K562 (cell line): ENCODE results near the gene FILIP1L. TPM values are rescaled to one million over a fixed set of nuclear protein-coding genes. Genes with fewer than 3 reads are reported as not detected.
A peak's percentile ranks its signal among the peaks of the same experiment; 100 is the strongest.

Source experiments
- ATAC-seq: fragments of 200-7000 bp; cut with Tn5 transposase; 3 replicates; pipeline ENCODE4 v1.9.1; 2020; ENCODE audit warnings: moderate library complexity
- BruUV-seq: library from RNA; stranded (reverse); fragments of 400-500 nt; replicated peaks from 2 replicates; lab custom pipeline; 2021; lab: Mats Ljungman, UMichigan
- CTCF ChIA-PET: fragments of 300-600 bp; formaldehyde crosslinking; extraction: SDS; loops from one replicate; lab custom pipeline; 2021; ENCODE audit warnings: low intra/inter-chr PET ratio; lab: Yijun Ruan, JAX
- POLR2A ChIA-PET: fragments of 300-600, 350-650 bp; sonication (Branson Sonifier 250); formaldehyde crosslinking; extraction: SDS; loops from one replicate; lab custom pipeline; 2021; ENCODE audit warnings: antibody characterized with exemption, inconsistent platforms; lab: Yijun Ruan, JAX
- DNase-seq, 4 experiments: peaks; one replicate each; pipeline versions ENCODE4 v3.0.0 to v3.0.0-alpha.2; 2011 to 2018; ENCODE audit warnings: low spot score in 3 of 4, mixed read lengths in 3 of 4; ENCODE audit errors: extremely low read depth in 1 of 4
- FAIRE-seq: peaks from 2 replicates; lab custom pipeline; 2011; peaks lifted over from hg19 to GRCh38; lab: Jason Lieb, UNC
- H2AFZ ChIP-seq: 2 replicates; pipeline ENCODE4 v1.6.0; 2011; ENCODE audit warnings: low read depth, low read length, control low read depth, inconsistent platforms
- H3K27ac ChIP-seq: fragments of 200-600 bp; 3 replicates; pipeline ENCODE4 v1.8.0; 2011; ENCODE audit warnings: low read depth, mild to moderate bottlenecking, control low read depth, inconsistent platforms, low read length, moderate library complexity, mixed read lengths; ENCODE audit errors: extremely low read depth
- H3K27me3 ChIP-seq, 2 experiments: fragments of 300-600 bp in 1 of 2; 2 replicates in 1 of 2; 3 replicates in 1 of 2; pipeline versions ENCODE4 v1.6.0 to v1.8.0; 2011; ENCODE audit warnings: inconsistent platforms in 2 of 2, low read length in 2 of 2, mild to moderate bottlenecking in 1 of 2, mixed read lengths in 1 of 2, moderate library complexity in 1 of 2; ENCODE audit not compliant: control insufficient read depth in 2 of 2, insufficient read depth in 2 of 2
- H3K36me3 ChIP-seq: fragments of 300-600 bp; 3 replicates; pipeline ENCODE4 v1.8.0; 2011; ENCODE audit warnings: mild to moderate bottlenecking, low read length, inconsistent platforms; ENCODE audit not compliant: control insufficient read depth, insufficient read depth
- H3K4me1 ChIP-seq, 2 experiments: fragments of 200-600 bp in 1 of 2; replicated peaks in 1 of 2; 2 replicates in 1 of 2; 3 replicates in 1 of 2; pipeline versions ENCODE4 v1.5.1 to v1.8.0; 2011; ENCODE audit warnings: inconsistent platforms in 2 of 2, low read length in 2 of 2, mild to moderate bottlenecking in 1 of 2, mixed read lengths in 1 of 2, moderate library complexity in 1 of 2; ENCODE audit not compliant: control insufficient read depth in 2 of 2, insufficient read depth in 2 of 2
- H3K4me2 ChIP-seq: 2 replicates; pipeline ENCODE4 v1.6.1; 2011; ENCODE audit warnings: low read length, control low read depth, inconsistent platforms, mixed read lengths; ENCODE audit not compliant: insufficient read depth
- H3K4me3 ChIP-seq: fragments of 200-600 bp; sonication (generic), shearing (Covaris generic); 2 replicates; pipeline ENCODE4 v1.5.1; 2016; ENCODE audit warnings: control low read depth, inconsistent platforms
- H3K79me2 ChIP-seq: fragments of 200-600 bp; 3 replicates; pipeline ENCODE4 v1.8.0; 2011; ENCODE audit warnings: low read length, inconsistent platforms; ENCODE audit not compliant: control insufficient read depth, insufficient read depth
- H3K9ac ChIP-seq, 2 experiments: 2 replicates each; pipeline versions ENCODE4 v1.6.0 to v1.6.1; 2011; ENCODE audit warnings: low read depth in 2 of 2, low read length in 2 of 2, control low read depth in 1 of 2, inconsistent platforms in 1 of 2, mild to moderate bottlenecking in 1 of 2, mixed read lengths in 1 of 2; ENCODE audit not compliant: insufficient read depth in 1 of 2
- H3K9me1 ChIP-seq: one replicate; pipeline ENCODE4 v1.6.0; 2011; ENCODE audit warnings: inconsistent platforms, mild to moderate bottlenecking, low read length, moderate library complexity; ENCODE audit not compliant: control insufficient read depth, insufficient read depth
- H3K9me3 ChIP-seq: replicated peaks from 2 replicates; pipeline ENCODE4 v1.5.1; 2011; ENCODE audit warnings: low read depth, low read length, inconsistent platforms; ENCODE audit not compliant: control insufficient read depth, insufficient read depth
- H4K20me1 ChIP-seq: replicated peaks from 2 replicates; pipeline ENCODE4 v1.6.1; 2011; ENCODE audit warnings: low read length, inconsistent platforms, mixed read lengths; ENCODE audit not compliant: control insufficient read depth, insufficient read depth
- BRF1 ChIP-seq: IDR thresholded peaks from 3 replicates; pipeline ENCODE4 v1.6.1; 2011; ENCODE audit warnings: borderline replicate concordance, mild to moderate bottlenecking; ENCODE audit not compliant: insufficient read length; ENCODE audit errors: extremely low read depth
- ETS1 ChIP-seq: conservative IDR thresholded peaks from 2 replicates; pipeline ENCODE4 v1.6.1; 2011; ENCODE audit warnings: low read depth, mild to moderate bottlenecking, low read length; ENCODE audit not compliant: control insufficient read depth
- HMG20A ChIP-seq: fragments of 450-650 bp; formaldehyde crosslinking; conservative IDR thresholded peaks from 2 replicates; pipeline ENCODE4 v1.4.0; 2020; ENCODE audit warnings: mild to moderate bottlenecking, mixed read lengths
- HMG20B ChIP-seq: fragments of 250-450 bp; sonication (Bioruptor Pico); IDR thresholded peaks from 2 replicates; pipeline ENCODE4 v1.5.0; 2021; ENCODE audit warnings: mild to moderate bottlenecking
- NR2F6 ChIP-seq: fragments of 450-650 bp; formaldehyde crosslinking; IDR thresholded peaks from 2 replicates; pipeline ENCODE4 v1.4.0; 2020; ENCODE audit warnings: mild to moderate bottlenecking
- PRMT5 ChIP-seq: sonication (generic); formaldehyde crosslinking; IDR thresholded peaks from 2 replicates; pipeline ENCODE4 v1.5.0; 2020; ENCODE audit warnings: missing genetic modification reagents
- ZNF778 ChIP-seq: fragments of 450-650 bp; formaldehyde crosslinking; IDR thresholded peaks from 2 replicates; pipeline ENCODE4 v1.4.0; 2020; ENCODE audit warnings: mild to moderate bottlenecking, moderate library complexity
- WGBS: fragments of 100-300 bp; shearing (Covaris generic); methylation state at CpG from one replicate; pipeline ENCODE4 v1.1.6; 2016; ENCODE audit warnings: low coverage, mixed read lengths; ENCODE audit not compliant: insufficient coverage; ENCODE audit errors: missing lambda C conversion rate; 5-methylcytosine and 5-hydroxymethylcytosine counted together
- in situ Hi-C: fragments of 300-500 bp; cut with MboI; formaldehyde crosslinking; loops from 4 replicates; pipeline ENCODE4 v1.15.0; 2018; ENCODE audit warnings: inconsistent platforms, mixed read lengths
- intact Hi-C: fragments of 100-400 bp; cut with micrococcal nuclease; formaldehyde crosslinking; loops from 2 replicates; pipeline ENCODE4 v1.14.2; 2022
- polyA plus RNA-seq, 8 experiments: library from polyadenylated mRNA; depleted of rRNA in 4 of 8; stranded (reverse) in 5 of 8; unstranded in 3 of 8; fragments of >200 nt; fragmentation: Nextera tagmentation in 2 of 8; fragmentation: Illumina TruSeq in 1 of 8; extraction: Ambion mirVana in 2 of 8; extraction: Trizol in 1 of 8; gene quantifications; 2 replicates each; pipeline versions ENCODE4 v1.2.1 to v1.2.3, GENCODE V29; 2011 to 2014; ENCODE audit warnings: inconsistent platforms in 1 of 8, missing spikeins in 1 of 8
- total RNA-seq, 7 experiments: library from RNA; depleted of rRNA in 6 of 7; stranded (reverse); fragments of >200 nt in 6 of 7; fragmentation: Illumina TruSeq in 2 of 7; extraction: Trizol in 2 of 7; gene quantifications; 2 replicates each; pipeline versions ENCODE4 v1.2.1 to v1.2.3, GENCODE V29; 2011 to 2021; ENCODE audit warnings: low replicate concordance in 1 of 7

The FILIP1L gene
- total and polyA plus RNA-seq, 9 of the 15 experiments (the other 6 are each of a cell fraction or from before 2014, with no cell fraction given): 0.50 to 2.1 (median 1.1) TPM

- ATAC-seq (no peak), DNase-seq (no peak), FAIRE-seq (no peak)
- H3K36me3 ChIP-seq: no peaks in the 10 kb centered on the region; the same call in 2 of the 3 replicates
- ChIA-PET CTCF (no interaction called here), POLR2A (interaction anchor here (0.6 to 1.1 kb wide), 4 partner anchors 17 to 764 kb away, joined by 3 read pairs; no protein-coding TSS in a partner anchor)
- intact Hi-C loops (no loop called here), in situ Hi-C loops (no loop called here)
- peaks cover 10 to 27% of the 10 kb centered on the region in 2 experiments; a peak in 4 of 5 replicates for H3K4me1 ChIP-seq
- no TSS peak for BruUV-seq
- no peaks in the 10 kb centered on the region for H3K9me3 ChIP-seq
- 69% methylated on average over 4 of the region's 4 CpGs for WGBS
- no peak overlapping the region for H3K4me3 ChIP-seq
- H3K4me2 ChIP-seq: no peak overlapping the region; the same call in 1 of the 2 replicates
- peaks cover 61% of the 10 kb centered on the region for H3K79me2 ChIP-seq
- H4K20me1 ChIP-seq: no peaks in the 10 kb centered on the region
- no peak for TF ChIP-seq ETS1
- TF ChIP-seq NR2F6 (CRISPR knock-in tag): no peak
- no peak for TF ChIP-seq ZNF778 (CRISPR knock-in tag)
- TF ChIP-seq BRF1: no peak
- no peak for TF ChIP-seq PRMT5 (CRISPR knock-in tag)
- TF ChIP-seq HMG20A (CRISPR knock-in tag): no peak
- no peak for TF ChIP-seq HMG20B (CRISPR knock-in tag)
- TF ChIP-seq, all 486 proteins: peak for 0
- no peak overlapping the region for H2AFZ ChIP-seq
- no peaks in the 10 kb centered on the region for H3K27me3 ChIP-seq
- no peaks in the 10 kb centered on the region for H3K9me1 ChIP-seq
- H3K9ac ChIP-seq: no peak overlapping the region
- peak overlapping the region; percentile 31; the same call in 2 of the 3 replicates for H3K27ac ChIP-seq
Measured at GRCh38 chr3:99871231-99872045, 242.9 kb downstream of the FILIP1L start.
